IPS-NIHi7 (cell line): Measurements from ENCODE around the gene DUSP7.

Experiments
- DNase-seq: peaks from one replicate; pipeline ENCODE4 v3.0.0; 2012; ENCODE audit warnings: mixed read lengths; ENCODE audit errors: extremely low spot score

DUSP7 gene

DNA sequence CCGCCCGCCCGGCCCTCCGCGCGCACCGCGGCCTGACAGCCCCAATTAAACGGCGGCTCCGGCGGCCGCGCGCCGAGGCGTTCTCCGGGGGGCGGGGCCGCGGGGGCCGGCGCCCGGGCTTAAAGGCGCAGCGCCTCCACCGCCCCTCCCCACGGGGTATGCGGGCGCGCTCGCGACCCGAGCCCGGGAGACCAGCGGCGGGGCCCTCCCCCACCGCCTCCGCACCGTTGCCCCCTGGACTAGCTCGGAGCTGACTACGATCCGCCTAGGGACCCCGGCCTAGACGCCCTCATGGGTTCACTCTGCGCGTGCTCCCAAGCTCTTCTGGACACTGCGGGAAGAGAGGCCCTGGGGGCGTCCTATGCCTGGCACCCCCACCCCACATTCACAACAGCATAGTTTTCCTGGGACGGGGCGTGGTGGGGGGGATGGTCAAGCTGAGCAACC, at the start of gene DUSP7:
DUSP7 (minus strand) TSS at position 51 of the 447 bp plus-strand sequence. CDS start 205 bp downstream, outside the sequence.
- peak; percentile 72 for DNase-seq

DNA sequence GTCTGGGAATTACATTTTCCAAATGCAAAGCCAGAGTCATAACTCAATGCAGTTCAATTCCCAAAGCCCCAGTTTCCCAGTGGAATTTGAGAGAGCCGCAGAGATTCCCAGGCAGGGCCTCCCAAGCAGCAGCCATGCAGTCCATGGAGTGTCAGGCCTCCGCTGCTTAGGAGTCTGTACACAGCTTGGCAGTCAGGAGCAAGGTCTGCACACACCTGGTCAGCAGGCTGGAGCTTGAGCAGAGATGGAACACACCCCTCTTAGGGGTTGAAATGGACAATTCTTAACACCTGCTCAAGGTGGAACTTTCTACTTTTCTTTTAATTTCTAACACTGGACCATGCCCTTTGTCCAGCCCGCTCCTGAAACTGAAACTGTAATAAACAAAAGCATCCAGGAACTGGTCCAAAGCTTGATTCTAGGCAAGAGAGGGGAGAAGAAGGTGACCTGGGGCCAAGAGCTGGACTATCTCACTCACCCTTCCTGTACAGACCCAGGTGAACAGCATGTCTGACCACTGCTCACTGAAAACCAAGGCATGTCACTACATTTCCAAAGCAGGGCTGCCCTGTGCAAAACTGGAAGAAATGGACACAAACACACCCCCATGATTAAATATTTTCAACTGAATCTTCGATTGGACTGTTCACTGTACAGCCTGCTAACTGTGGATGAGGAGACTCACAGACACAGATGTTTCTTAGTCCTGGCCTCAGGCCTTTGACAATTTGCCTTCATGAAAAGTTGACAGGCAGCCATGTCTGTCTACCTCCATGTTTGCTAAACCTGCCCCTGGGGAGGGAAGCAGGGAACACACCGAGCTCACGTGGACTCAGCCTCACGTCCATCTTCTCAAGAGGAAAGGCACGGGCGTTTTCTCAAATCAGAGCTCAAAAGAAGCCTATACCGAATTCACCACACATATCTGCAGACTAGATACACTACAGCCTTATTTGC, 48.6 kb upstream of the DUSP7 start:
- no peak for DNase-seq

DNA sequence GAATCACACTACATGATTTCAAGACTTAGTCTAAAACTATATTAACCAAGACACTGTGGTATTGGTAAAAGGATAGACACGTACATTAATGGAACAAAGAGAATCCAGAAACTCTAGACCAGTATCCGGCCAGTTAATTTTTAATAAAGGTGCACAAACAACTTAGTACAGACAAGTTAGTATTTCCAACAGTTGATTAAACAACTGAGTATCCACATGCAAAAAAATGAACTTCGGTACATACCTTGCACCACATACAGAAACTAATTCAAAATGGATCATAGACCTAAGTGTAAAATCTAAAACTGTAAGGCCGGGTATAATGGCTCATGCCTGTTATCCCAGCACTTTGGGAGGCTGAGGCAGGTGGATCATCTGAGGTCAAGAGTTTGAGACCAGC, 46.6 kb upstream of the DUSP7 start:
- DNase-seq: no peak

- no peak for DNase-seq
These were observed 42.6 kb upstream of the DUSP7 start for GRCh38 chr3:52099001-52099401.

DNA sequence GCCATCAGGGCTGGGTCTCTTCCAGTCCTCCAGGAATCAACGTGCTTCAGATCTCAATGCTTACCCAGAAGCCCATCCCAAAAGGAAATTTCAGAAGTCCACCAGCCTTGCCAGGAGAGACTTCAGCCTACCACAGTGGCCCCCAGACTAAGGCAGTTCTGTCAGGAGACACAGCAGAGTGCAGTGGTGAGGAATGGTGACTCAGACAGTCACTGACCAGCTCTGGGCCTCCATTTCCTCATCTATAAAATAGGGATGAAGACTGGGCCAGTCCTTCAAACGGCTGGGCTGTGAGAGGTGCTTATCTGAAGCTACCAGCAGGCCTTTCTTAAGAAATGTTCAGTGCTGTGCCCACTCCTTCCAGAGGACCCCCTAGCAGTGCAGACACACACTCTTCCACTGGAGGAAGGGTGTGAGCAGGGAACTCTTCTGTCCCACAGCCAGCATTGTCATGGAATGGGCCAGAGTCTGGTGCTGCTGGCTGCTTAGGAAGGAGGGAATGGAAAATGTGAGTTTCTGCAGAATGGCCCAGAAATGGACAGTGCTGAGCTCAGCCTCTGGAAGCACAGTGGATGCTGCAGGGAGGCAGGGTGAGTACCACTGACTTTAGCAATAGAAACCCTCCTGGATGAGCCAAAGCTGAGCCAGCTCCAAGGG, 41.6 kb upstream of the DUSP7 start:
- no peak for DNase-seq

- no peak for DNase-seq
These were observed 39.8 kb upstream of the DUSP7 start for GRCh38 chr3:52095990-52096775.

GRCh38 chr3:52094571-52095485, 38.5 kb upstream of the DUSP7 start:
- no peak for DNase-seq

DNA sequence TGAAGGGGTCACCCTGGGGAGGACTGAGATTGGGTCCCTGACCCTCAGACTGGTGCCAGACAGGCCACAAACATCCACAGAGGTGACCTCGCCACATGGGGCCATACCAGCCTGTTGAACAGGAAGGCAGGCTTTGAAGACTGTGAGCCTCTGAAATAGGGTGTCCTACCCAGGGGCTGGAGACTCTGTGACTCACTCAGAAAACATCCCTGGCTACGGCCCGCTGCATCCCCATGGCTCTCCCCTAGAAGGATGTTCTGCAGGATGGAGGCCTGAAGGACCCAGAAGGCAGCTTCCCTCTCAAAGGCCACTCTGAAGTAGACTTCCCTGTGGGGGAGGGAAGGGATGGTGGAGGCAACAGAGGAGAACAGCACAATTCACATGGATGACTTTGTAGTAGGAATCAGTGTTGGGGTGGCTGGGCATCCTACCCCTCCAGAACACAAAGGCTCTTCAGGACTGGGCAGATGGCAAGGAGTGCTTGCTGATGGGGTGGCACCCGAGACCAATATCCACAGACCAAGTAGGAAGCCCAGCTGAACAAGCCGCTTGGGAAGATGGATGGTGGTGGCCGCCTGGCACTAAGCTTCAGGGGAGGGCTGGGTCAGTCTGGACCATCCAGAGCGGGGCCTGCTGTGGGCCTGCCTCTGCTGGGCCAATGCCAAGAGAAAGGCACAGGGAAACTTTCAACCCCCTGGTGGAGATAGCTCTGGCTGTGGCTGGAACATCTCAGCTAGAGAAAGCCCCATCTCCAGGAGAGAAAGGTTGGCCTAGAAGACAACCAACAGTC, 37.6 kb upstream of the DUSP7 start:
- no peak for DNase-seq

DNA sequence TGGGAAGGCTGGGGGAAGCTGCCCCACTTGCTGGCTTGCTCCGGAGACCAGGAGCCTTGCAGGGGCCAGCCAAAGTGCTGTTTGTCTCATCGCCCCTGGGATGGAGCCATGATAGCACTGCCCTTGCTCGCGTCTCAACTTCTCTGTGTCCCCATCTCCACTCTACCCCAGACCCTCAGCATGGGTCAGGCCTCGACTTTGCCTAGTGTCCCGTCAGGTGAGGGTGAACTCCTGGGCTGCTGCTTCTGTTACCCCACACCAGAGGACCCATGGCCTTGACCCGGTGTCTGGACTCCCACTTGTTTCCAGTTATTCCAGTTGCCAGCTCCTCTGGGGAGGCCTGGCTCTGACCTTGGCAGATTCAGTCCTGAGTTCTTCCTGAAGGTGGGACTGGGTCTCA, 36.5 kb upstream of the DUSP7 start:
- no peak for DNase-seq

DNA sequence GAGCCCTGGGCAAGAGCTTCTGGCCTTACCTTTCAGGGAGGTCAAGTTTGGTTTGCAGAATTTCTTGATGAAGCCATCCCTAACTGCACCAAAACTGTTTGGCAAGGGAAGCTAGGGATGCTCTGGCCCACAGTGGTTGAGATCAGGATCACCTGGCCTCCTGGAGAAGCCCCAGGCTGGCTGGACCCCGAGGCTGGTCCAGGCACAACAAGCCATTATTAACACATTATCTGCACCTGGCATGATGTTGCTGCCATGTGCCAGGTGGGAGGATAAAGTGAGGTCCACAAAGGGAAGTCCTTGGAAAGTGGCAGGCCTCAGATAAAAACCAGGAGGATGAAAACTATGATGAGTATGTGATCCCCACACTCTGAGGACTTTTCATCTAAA, 35.9 kb upstream of the DUSP7 start:
- DNase-seq: no peak

DNA sequence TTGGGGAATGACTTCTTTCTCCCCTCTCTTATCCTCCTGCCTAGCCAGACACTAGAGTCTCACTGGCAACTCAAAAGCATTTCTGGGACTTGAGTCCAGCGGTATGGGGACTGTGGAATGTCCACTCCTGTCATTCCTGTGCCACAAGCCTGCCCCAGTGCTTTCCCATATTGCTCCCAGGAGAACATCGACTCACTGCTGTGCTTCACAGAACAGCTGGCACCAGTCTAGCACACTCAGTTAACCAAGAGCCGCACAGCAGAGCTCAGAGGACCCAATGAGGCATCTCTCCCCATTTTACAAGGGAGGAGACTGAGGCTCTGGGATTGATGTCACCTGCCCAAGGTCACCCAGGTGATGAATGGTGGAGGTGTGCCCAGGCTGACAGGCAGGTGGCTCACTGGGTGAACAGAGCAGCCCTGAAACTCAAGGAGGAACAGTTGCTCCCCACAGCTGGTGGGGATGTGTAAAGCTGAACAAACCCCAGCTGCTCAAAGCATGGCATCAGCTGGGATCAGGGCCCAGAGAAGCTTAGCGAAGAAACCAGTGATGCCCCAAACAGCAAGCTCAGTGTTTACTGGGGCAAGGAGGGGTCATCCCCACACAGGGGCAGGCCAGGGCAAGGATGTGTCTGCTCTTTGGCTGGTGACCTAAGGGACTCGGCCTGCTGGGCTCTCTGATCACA, 35.4 kb upstream of the DUSP7 start:
- DNase-seq: no peak

- DNase-seq: peak; percentile 80
These were observed 34.6 kb upstream of the DUSP7 start for GRCh38 chr3:52090933-52091468.

DNA sequence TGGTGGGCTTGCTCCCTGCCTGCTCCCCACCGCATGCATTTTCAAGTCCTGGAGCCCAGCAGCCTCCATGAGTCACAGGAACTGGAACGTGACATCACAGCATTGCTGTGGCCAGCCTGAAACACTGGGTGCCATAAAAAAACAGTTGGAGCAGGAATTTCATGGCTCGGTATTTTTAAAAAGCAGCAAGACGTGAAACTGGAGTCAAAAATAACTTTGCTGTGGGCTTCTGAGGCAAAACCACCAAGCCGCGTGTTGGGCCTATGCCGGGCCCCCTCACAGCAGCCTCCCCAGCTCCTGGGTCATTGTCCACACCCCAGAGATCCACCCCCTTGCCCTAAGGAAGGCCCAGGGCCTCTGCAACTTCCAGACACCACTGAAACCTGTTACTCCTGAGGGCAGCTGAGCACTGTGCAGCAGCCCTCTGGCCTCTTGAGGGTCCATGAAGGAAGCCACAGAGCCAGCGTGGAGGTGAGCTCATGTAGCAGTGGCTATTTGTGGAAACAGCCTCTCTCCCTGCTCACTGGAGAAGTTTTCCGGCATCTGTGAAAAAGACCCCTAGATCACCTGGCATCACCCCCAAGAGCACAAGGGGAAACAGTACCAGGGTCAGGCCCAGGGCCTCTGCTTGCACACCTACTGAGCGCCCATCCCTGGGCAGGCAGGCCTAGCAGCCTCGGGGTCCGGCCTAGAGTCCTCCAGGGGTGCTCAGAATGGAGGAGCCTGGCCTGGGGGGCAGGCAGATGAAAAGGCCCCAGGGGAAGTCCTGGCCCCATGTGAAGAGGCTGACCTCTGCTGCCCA, 34.0 kb upstream of the DUSP7 start:
- DNase-seq: no peak

GRCh38 chr3:52089691-52090090, 33.3 kb upstream of the DUSP7 start:
- no peak for DNase-seq

GRCh38 chr3:52088445-52089367, 32.3 kb upstream of the DUSP7 start:
- no peak for DNase-seq

GRCh38 chr3:52087731-52088130, 31.4 kb upstream of the DUSP7 start:
- no peak for DNase-seq

GRCh38 chr3:52086976-52087663, 30.7 kb upstream of the DUSP7 start:
- no peak for DNase-seq
